Activated naive CD4-positive, alpha-beta T cell treated with anti-CD3 and anti-CD28 coated beads for 36 hours (primary cell): ENCODE measurements around the gene MYL5. TPM values are rescaled to one million over a fixed set of nuclear protein-coding genes. Genes with fewer than 3 reads are reported as not detected.
"Not testable (repeated sequence)": the region's sequence is repeated elsewhere in the genome, so short reads cannot be mapped to it uniquely, and the experiment has no call there.

Source experiments
- CTCF ChIA-PET: fragments of 350-600 bp; sonication (Branson Sonifier 250); formaldehyde crosslinking; loops from one replicate; lab custom pipeline; 2021; ENCODE audit warnings: antibody characterized with exemption; lab: Charles Lee
- DNase-seq: peaks from one replicate; pipeline ENCODE4 v3.0.0-alpha.2; 2020
- H3K27ac Mint-ChIP-seq: one replicate; pipeline ENCODE4 v1.8.0; 2021; ENCODE audit warnings: mild to moderate bottlenecking, mixed read lengths
- H3K27me3 Mint-ChIP-seq: one replicate; pipeline ENCODE4 v1.8.0; 2021; ENCODE audit warnings: low read depth, mixed read lengths
- H3K36me3 Mint-ChIP-seq: one replicate; pipeline ENCODE4 v1.8.0; 2021; ENCODE audit warnings: low read depth, mixed read lengths
- H3K4me1 Mint-ChIP-seq: one replicate; pipeline ENCODE4 v1.8.0; 2021; ENCODE audit warnings: low read depth, mixed read lengths
- H3K4me3 Mint-ChIP-seq: one replicate; pipeline ENCODE4 v1.8.0; 2021; ENCODE audit warnings: mild to moderate bottlenecking, moderate library complexity, mixed read lengths
- H3K9me3 Mint-ChIP-seq: one replicate; pipeline ENCODE4 v1.8.0; 2021; ENCODE audit warnings: mixed read lengths
- intact Hi-C: fragments of 100-400 bp; cut with micrococcal nuclease; formaldehyde crosslinking; loops from one replicate; pipeline ENCODE4 v1.15.1; 2023
- total RNA-seq, 2 experiments: library from RNA; stranded (reverse); gene quantifications; one replicate each; pipeline ENCODE4 v1.2.3, GENCODE V29; 2021

Gene MYL5
- total RNA-seq, 2 experiments from 2014 or later = 12.0 to 12.9 TPM

GRCh38 chr4:663438-664428 lies 10.6 kb upstream of the MYL5 start:
- intact Hi-C loops = loop anchor here (1.0 to 5.0 kb wide), 2 partner anchors 11 to 541 kb away; partner anchors contain the start of genes ATP5ME, MYL5 and ZNF718
- no peaks in the 10 kb centered on the region for H3K27me3 Mint-ChIP-seq
- CTCF ChIA-PET = interaction anchor here (1.1 kb wide), 1 partner anchor 10 kb away, joined by 5 read pairs; the partner anchor contains the start of gene ATP5ME
- H3K36me3 Mint-ChIP-seq = peaks cover 6% of the 10 kb centered on the region
- DNase-seq = peak; percentile 74
- peaks cover 18% of the 10 kb centered on the region for H3K4me1 Mint-ChIP-seq
- H3K4me3 Mint-ChIP-seq = peak overlapping the region; percentile 82
- no peaks in the 10 kb centered on the region for H3K9me3 Mint-ChIP-seq
- peak overlapping the region; percentile 84 for H3K27ac Mint-ChIP-seq

- no peak overlapping the region for H3K27ac Mint-ChIP-seq
- CTCF ChIA-PET = interaction anchor here (1.1 kb wide), 1 partner anchor 9 kb away, joined by 5 read pairs; the partner anchor contains the start of gene ATP5ME
- peak; percentile 3 for DNase-seq
- peaks cover 18% of the 10 kb centered on the region for H3K4me1 Mint-ChIP-seq
- no peaks in the 10 kb centered on the region for H3K27me3 Mint-ChIP-seq
- peaks cover 6% of the 10 kb centered on the region for H3K36me3 Mint-ChIP-seq
- peak overlapping the region; percentile 82 for H3K4me3 Mint-ChIP-seq
- H3K9me3 Mint-ChIP-seq = no peaks in the 10 kb centered on the region
- intact Hi-C loops = loop anchor here (1.0 to 5.0 kb wide), 2 partner anchors 10 to 542 kb away; partner anchors contain the start of genes ATP5ME, MYL5 and ZNF718
These were observed 9.6 kb upstream of the MYL5 start for GRCh38 chr4:664713-665231.

DNA sequence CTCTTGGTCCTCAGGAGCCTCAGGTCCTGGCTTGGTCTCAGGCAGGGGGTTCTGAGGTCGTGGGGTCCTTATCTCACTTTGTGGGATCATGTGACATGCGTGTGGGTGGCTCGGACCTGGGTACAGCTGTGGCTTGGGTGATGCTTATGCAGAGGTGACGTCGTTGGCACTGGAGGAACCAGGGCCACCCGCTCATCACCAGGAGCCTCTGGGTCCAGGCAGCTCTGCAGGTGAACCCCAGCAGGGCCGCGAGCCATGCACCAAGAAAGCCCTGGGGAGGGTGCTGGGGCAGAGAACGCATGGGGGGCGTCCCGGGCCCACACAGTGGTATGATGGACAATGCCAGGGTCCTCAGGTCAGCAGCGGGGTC lies 9.0 kb upstream of the MYL5 start:
- H3K9me3 Mint-ChIP-seq = no peaks in the 10 kb centered on the region

GRCh38 chr4:665751-666435 lies 8.4 kb upstream of the MYL5 start:
- Mint-ChIP-seq H3K9me3 (no peaks in the 10 kb centered on the region), H3K27ac (no peak overlapping the region), H3K4me1 (peaks cover 18% of the 10 kb centered on the region), H3K36me3 (peaks cover 8% of the 10 kb centered on the region), H3K4me3 (no peak overlapping the region), H3K27me3 (no peaks in the 10 kb centered on the region)
- CTCF ChIA-PET = no interaction called here
- no peak for DNase-seq
- intact Hi-C loops = no loop called here

More for the DNA sequence above, 9.0 kb upstream of the MYL5 start:
- H3K36me3 Mint-ChIP-seq = peaks cover 3% of the 10 kb centered on the region
- H3K27ac Mint-ChIP-seq = no peak overlapping the region
- intact Hi-C loops = no loop called here
- H3K4me1 Mint-ChIP-seq = peaks cover 18% of the 10 kb centered on the region
- CTCF ChIA-PET = no interaction called here
- no peaks in the 10 kb centered on the region for H3K27me3 Mint-ChIP-seq
- DNase-seq = no peak
- peak overlapping the region; percentile 82 for H3K4me3 Mint-ChIP-seq

DNA sequence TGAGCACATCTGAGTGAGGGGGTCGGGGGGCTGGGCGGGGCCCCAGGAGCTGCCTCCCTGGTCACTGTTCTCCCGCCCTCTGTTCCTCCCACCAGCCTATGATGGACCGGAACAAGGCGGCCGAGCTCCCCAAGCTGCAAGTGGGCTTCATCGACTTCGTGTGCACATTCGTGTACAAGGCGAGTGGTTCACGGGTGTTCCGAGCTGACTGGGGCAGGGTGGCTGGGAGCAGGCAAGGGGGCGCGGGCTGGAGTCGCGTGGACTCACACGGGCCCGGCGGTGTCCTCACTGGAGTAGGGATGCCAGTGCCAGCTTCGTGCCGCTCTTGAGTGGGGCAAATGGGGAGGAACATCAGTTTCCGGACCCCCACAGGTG lies 7.9 kb upstream of the MYL5 start:
- peaks cover 18% of the 10 kb centered on the region for H3K4me1 Mint-ChIP-seq
- DNase-seq = no peak
- peaks cover 10% of the 10 kb centered on the region for H3K36me3 Mint-ChIP-seq
- intact Hi-C loops = no loop called here
- H3K27ac Mint-ChIP-seq = no peak overlapping the region
- no peaks in the 10 kb centered on the region for H3K27me3 Mint-ChIP-seq
- CTCF ChIA-PET = no interaction called here
- no peak overlapping the region for H3K4me3 Mint-ChIP-seq
- H3K9me3 Mint-ChIP-seq = no peaks in the 10 kb centered on the region

GRCh38 chr4:666822-667544 lies 7.4 kb upstream of the MYL5 start:
- Mint-ChIP-seq H3K27ac (no peak overlapping the region), H3K27me3 (no peaks in the 10 kb centered on the region), H3K9me3 (no peaks in the 10 kb centered on the region), H3K4me3 (no peak overlapping the region), H3K36me3 (peaks cover 12% of the 10 kb centered on the region), H3K4me1 (peaks cover 18% of the 10 kb centered on the region)
- no peak for DNase-seq
- intact Hi-C loops = no loop called here
- CTCF ChIA-PET = no interaction called here

DNA sequence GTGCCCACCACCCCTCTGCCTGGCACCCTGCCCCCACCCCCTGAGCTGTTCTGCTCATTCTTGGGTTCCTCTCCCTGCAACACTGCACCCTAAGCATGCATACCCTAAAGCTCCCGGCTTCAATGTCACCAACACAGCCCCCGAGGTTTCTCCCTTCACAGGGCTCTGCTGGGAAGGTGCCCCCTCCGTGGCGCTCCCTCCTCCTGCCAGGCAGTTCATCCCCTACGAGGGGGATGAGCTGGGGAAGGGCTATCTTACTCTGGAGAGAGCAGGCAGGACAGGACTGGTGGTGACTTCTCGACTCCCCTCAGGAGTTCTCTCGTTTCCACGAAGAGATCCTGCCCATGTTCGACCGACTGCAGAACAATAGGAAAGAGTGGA lies 6.8 kb upstream of the MYL5 start:
- CTCF ChIA-PET = no interaction called here
- Mint-ChIP-seq H3K4me1 (peaks cover 19% of the 10 kb centered on the region), H3K27ac (no peak overlapping the region), H3K4me3 (no peak overlapping the region), H3K27me3 (no peaks in the 10 kb centered on the region), H3K9me3 (no peaks in the 10 kb centered on the region), H3K36me3 (peaks cover 16% of the 10 kb centered on the region)
- intact Hi-C loops = no loop called here
- no peak for DNase-seq

DNA sequence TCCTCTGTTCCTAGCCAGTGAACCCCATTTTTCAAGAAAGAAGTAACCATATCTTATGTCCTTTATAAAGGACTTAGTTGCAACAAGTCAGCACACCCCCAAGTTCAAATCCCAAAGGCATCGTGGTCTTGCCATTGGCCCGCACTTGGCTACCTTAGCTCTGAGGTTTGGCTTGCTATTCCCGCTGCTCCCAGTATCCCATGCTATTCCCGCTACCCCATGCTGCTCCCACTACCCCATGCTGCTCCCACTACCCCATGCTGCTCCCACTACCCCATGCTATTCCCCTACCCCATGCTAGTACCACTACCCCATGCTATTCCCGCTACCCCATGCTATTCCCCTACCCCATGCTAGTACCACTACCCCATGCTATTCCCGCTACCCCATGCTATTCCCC lies 6.1 kb upstream of the MYL5 start:
- Mint-ChIP-seq H3K36me3 (peaks cover 20% of the 10 kb centered on the region), H3K4me1 (peaks cover 19% of the 10 kb centered on the region)
- H3K27me3 Mint-ChIP-seq, H3K27ac Mint-ChIP-seq, intact Hi-C loops, H3K9me3 Mint-ChIP-seq, DNase-seq, H3K4me3 Mint-ChIP-seq, CTCF ChIA-PET: not testable (repeated sequence)

DNA sequence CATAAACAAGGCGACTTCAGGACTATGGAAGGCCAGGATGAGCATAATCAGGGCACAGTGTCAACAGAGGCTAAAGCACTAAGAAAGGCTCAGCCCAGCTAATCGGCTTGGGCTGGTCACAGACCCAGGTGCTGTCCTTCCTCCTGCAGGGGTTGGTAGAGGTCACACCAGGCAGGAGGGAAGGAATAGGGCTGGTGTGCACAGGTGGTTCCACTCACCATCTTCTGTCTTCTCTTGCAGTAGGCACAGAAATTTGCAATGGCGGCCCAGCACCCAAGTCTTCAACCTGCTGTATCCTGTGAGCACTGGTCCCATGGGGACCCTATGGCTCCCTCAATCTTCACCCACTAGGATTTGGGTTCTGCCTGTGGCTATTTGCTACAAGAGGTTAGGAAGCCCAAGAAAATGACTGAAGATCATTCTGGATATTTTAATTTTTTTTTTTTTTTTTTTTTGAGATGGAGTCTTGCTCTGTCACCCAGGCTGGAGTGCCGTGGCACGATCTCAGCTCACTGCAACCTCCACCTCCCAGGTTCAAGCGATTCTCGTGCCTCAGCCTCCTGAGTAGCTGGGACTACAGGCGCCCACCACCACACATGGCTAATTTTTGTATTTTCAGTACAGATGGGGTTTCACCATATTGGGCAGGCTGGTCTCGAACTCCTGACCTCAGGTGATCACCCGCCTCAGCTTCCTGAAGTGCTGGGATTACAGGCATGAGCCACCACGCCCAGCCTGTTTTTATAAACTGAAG lies 4.4 kb upstream of the MYL5 start:
- H3K36me3 Mint-ChIP-seq = peaks cover 23% of the 10 kb centered on the region
- H3K9me3 Mint-ChIP-seq, CTCF ChIA-PET, H3K27me3 Mint-ChIP-seq, H3K27ac Mint-ChIP-seq, DNase-seq, H3K4me3 Mint-ChIP-seq: not testable (repeated sequence)
- intact Hi-C loops = loop anchor here (5.0 to 10.0 kb wide), 2 partner anchors 173 to 335 kb away; partner anchors contain the start of genes PIGG, ZNF141 and ZNF721
- H3K4me1 Mint-ChIP-seq = peaks cover 16% of the 10 kb centered on the region

DNA sequence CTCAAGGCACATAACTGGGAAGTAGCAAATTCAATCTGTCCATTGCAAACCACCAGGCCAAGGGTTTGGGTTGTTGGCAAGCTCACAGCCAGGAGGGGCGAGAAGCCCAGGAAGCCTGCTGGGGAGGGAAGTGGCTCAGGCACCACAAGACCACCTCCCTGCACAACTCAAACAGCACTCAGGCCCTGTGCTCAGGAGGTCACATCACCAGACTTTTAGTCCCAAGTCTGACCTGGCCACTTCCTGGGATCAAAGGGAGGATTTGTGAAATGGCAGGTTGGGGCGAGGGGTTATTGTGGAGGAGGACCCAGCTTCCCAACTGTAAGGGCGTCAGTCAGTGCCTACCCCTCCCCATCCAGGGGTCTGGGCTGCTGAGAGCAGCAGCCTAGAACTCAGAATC lies 2.6 kb upstream of the MYL5 start:
- Mint-ChIP-seq H3K4me3 (no peak overlapping the region), H3K4me1 (peaks cover 15% of the 10 kb centered on the region), H3K27ac (no peak overlapping the region), H3K9me3 (no peaks in the 10 kb centered on the region), H3K27me3 (no peaks in the 10 kb centered on the region), H3K36me3 (peaks cover 23% of the 10 kb centered on the region)
- DNase-seq = no peak
- intact Hi-C loops = loop anchor here (5.0 to 10.0 kb wide), 2 partner anchors 174 to 337 kb away; partner anchors contain the start of genes PIGG, ZNF141 and ZNF721
- CTCF ChIA-PET = interaction anchor here (0.9 kb wide), 1 partner anchor 69 kb away, joined by 3 read pairs; no protein-coding TSS in a partner anchor
